Mucosa of stomach (tissue), 1 donor: Measurements from ENCODE around the gene TTLL11.
"Not testable (repeated sequence)": the region's sequence is repeated elsewhere in the genome, so short reads cannot be mapped to it uniquely, and the experiment has no call there.

Source experiments
- H3K27me3 ChIP-seq: one replicate; pipeline ENCODE4 v1.7.0; 2013; ENCODE audit warnings: mild to moderate bottlenecking, low read length; ENCODE audit not compliant: control insufficient read depth, insufficient read depth
- H3K36me3 ChIP-seq: one replicate; pipeline ENCODE4 v1.7.0; 2013; ENCODE audit warnings: low read length; ENCODE audit not compliant: control insufficient read depth, insufficient read depth
- H3K4me1 ChIP-seq: one replicate; pipeline ENCODE4 v1.7.0; 2013; ENCODE audit warnings: mild to moderate bottlenecking, low read length; ENCODE audit not compliant: control insufficient read depth, insufficient read depth
- H3K4me3 ChIP-seq: one replicate; pipeline ENCODE4 v1.7.0; 2013; ENCODE audit warnings: low read length
- H3K9ac ChIP-seq: one replicate; pipeline ENCODE4 v1.7.0; 2013; ENCODE audit warnings: mild to moderate bottlenecking, low read length, moderate library complexity
- H3K9me3 ChIP-seq: one replicate; pipeline ENCODE4 v1.7.0; 2013; ENCODE audit warnings: mild to moderate bottlenecking, low read length, moderate library complexity; ENCODE audit not compliant: control insufficient read depth
- donor health status: Pancreatic carcinoma.

The TTLL11 gene

DNA sequence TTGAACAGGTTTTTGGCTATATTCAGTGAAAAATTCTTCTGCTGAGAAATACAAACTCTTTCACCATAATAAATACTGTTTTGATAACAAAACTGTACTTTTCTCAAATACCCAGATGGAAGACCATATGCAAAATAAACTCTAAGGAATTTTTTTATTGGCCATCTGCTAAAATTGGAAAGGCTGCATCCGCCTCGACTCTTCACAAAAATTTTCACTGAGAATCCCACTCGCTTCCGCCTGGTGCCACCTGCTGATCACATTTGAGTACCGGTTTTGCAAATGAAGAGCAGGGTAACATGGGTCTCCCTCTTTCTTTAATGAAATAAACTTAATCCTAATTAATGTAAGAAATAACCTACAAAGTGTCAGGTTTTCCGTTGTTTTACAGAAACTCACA is 76.4 kb downstream of the TTLL11 start:
- Histone ChIP-seq H3K36me3 (no peaks in the 10 kb centered on the region), H3K4me3 (no peak overlapping the region), H3K27me3 (no peaks in the 10 kb centered on the region), H3K9me3 (no peaks in the 10 kb centered on the region), H3K9ac (no peak overlapping the region), H3K4me1 (no peaks in the 10 kb centered on the region)

DNA sequence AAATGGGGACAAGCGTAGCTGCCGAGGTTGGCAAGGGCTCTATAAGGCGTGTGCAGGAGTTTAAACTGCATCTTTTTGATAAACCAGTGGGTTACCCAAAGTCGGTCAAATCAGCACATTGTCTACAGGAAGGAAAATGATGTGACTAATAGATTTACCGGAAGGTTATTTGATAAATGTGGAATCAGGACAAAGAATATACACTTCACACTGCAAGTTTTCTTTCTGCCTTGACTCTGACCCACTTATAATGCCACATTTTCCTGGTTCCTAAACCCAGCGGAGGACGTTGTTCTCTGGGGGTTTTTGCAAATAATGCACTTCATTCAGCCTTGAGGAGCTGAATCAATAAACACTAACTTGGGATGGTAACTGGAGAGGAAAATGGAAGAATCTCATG is 76.8 kb downstream of the TTLL11 start:
- Histone ChIP-seq H3K36me3 (no peaks in the 10 kb centered on the region), H3K9me3 (no peaks in the 10 kb centered on the region), H3K4me3 (no peak overlapping the region), H3K9ac (no peak overlapping the region), H3K4me1 (no peaks in the 10 kb centered on the region), H3K27me3 (no peaks in the 10 kb centered on the region)

DNA sequence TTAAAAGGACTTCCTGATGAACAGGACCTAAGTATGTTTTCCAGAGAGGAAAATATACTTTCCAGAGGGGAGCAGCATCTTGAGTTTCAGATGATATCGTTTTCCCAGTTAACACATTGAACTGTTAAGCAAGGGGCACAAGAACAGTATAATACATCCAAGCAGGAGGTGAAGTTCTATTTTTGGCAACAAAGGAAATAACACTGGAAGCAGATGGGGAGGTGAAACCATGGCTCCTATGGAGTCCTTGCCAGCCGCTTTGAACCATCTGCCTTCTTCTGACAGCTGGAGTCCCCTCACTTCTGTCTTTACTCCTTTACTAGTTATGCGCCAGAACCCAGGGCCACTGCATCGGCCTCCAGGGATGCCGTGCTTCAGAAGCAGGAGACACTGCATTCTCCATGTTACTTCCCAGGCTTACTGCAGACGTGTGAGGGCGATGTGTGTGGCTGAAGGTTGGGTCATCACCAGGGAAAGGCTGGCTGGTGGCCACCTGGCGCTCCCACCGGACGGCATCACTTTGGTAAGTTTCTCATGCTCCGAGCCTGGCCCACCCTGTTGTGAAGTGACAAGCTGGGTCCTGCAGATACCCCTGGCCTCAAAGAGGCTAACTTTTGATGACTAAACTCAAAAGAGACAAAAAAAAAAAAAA is 77.8 kb downstream of the TTLL11 start:
- no peaks in the 10 kb centered on the region for H3K9me3 ChIP-seq
- no peak overlapping the region for H3K9ac ChIP-seq
- no peak overlapping the region for H3K4me3 ChIP-seq
- no peaks in the 10 kb centered on the region for H3K4me1 ChIP-seq
- H3K27me3 ChIP-seq, result no peaks in the 10 kb centered on the region
- no peaks in the 10 kb centered on the region for H3K36me3 ChIP-seq

DNA sequence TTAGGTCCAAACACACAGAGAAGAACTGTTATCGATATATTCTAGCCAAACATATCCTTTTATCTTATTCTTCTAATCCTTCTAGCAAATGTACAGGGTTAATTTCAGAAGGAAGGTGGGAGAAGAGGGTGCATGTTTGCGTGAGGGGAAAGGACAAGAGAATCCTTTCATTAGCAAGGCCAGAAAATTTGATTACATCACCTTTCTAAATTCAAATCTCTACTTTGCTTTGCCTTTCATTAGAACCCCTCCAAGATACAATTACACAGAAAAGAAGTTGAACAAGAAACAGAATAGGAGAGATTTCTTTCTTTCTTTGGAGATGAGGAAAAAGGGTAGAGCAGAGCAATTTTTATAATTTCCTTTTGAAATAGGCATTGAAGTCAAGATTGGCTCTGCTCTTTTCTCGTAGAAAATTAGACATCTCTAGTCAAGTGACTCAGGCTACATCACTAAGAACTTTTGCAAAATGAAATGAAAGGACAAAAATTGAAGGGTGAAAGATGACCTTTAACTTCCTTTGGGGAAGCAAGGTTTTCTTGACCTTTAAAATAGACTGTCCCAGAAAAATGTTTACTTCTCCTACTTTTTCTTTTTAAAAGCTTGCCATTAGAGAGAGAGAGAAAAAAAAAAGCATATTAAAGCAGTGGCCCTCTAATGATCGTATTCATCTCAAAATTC is 81.2 kb downstream of the TTLL11 start:
- no peak overlapping the region for H3K9ac ChIP-seq
- H3K36me3 ChIP-seq, result no peaks in the 10 kb centered on the region
- H3K9me3 ChIP-seq, result no peaks in the 10 kb centered on the region
- no peaks in the 10 kb centered on the region for H3K4me1 ChIP-seq
- H3K4me3 ChIP-seq, result no peak overlapping the region
- H3K27me3 ChIP-seq, result no peaks in the 10 kb centered on the region

DNA sequence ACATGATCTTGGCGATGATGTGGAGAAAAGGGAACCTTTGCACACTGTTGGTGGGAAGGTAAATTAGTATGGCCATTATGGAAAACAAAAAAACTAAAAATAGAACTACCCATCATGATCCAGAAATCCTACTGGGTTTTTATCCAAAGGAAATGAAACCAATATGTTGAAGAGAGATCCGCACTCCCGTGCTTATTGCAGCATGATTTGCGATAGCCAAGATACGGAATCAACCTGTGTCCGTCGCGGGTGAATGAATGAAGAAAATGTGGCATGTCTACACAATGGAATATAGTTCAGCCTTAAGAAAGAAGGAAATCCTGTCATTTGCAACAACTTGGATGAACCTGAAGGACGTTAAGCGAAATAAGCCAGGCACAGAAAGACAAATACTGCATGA is 84.5 kb downstream of the TTLL11 start:
- Histone ChIP-seq H3K36me3 (no peaks in the 10 kb centered on the region), H3K4me3 (no peak overlapping the region), H3K9me3 (no peaks in the 10 kb centered on the region), H3K4me1 (no peaks in the 10 kb centered on the region), H3K9ac (no peak overlapping the region), H3K27me3 (no peaks in the 10 kb centered on the region)

DNA sequence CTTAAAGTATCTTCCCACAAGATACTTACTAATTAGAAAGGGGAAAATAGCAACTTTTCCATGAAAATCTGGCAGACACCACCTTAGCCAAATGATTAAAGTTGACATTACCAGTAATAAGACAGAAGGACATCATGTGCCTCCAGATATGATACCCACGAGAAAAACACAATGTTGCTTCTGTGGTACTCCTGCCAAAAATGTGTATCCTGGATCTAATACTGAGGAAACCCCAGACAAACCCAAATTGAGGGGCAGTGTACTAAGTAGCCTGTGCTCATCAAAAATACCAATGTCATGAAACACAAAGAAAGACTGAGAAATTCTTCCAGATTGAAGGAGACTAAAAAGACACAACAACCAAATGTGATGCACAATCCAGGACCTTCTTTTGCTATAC is 85.3 kb downstream of the TTLL11 start:
- H3K9me3 ChIP-seq, result no peaks in the 10 kb centered on the region
- H3K4me3 ChIP-seq, result no peak overlapping the region
- H3K36me3 ChIP-seq, result no peaks in the 10 kb centered on the region
- H3K27me3 ChIP-seq, result no peaks in the 10 kb centered on the region
- H3K4me1 ChIP-seq, result no peaks in the 10 kb centered on the region
- H3K9ac ChIP-seq, result no peak overlapping the region

GRCh38 chr9:122005597-122005996 is 87.5 kb downstream of the TTLL11 start:
- no peaks in the 10 kb centered on the region for H3K9me3 ChIP-seq

DNA sequence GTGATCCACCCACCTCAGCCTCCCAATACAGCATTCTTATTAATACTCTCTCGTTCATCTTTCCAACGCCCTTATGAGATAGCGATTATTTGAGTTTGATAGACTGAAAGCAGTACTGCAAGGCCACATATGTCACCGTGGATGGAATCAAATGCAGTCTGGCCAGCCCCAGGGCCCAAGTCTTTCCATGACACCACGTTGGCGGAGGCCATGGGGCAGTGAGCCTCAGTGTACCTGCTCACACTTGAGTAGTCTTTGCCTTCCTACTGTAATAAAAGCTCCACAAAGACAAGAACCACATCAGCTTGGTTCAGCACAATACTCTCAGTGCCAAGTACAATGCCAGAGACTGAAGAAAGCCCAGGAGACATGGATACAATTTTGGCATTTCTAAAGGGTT is 88.5 kb downstream of the TTLL11 start:
- no peak overlapping the region for H3K9ac ChIP-seq
- no peaks in the 10 kb centered on the region for H3K4me1 ChIP-seq
- no peaks in the 10 kb centered on the region for H3K9me3 ChIP-seq
- H3K27me3 ChIP-seq, result no peaks in the 10 kb centered on the region
- no peak overlapping the region for H3K4me3 ChIP-seq
- no peaks in the 10 kb centered on the region for H3K36me3 ChIP-seq

More at GRCh38 chr9:122005597-122005996, 87.5 kb downstream of the TTLL11 start:
- H3K9ac ChIP-seq, result no peak overlapping the region
- H3K27me3 ChIP-seq, result no peaks in the 10 kb centered on the region
- H3K4me1 ChIP-seq, result no peaks in the 10 kb centered on the region
- no peaks in the 10 kb centered on the region for H3K36me3 ChIP-seq
- no peak overlapping the region for H3K4me3 ChIP-seq

GRCh38 chr9:122001491-122002201 is 91.5 kb downstream of the TTLL11 start:
- Histone ChIP-seq H3K9ac (no peak overlapping the region), H3K36me3 (no peaks in the 10 kb centered on the region), H3K9me3 (no peaks in the 10 kb centered on the region), H3K27me3 (no peaks in the 10 kb centered on the region), H3K4me1 (no peaks in the 10 kb centered on the region), H3K4me3 (no peak overlapping the region)

DNA sequence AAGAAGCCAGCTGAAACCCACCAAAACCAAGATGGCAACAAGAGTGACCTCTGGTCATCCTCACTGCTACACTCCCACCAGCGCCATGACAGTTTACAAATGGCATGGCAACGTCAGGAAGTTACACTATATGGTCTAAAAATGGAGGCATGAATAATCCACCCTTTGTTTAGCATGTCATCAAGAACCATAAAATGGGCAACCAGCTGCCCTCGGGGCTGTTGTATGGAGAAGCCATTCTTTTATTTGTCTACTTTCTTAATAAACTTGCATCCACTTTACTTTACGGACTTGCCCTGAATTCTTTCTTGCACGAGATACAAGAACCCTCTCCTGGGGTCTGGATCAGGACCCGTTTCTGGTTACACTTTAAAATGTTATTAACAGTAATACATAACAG is 92.6 kb downstream of the TTLL11 start:
- H3K9me3 ChIP-seq, H3K9ac ChIP-seq, H3K27me3 ChIP-seq, H3K4me1 ChIP-seq, H3K4me3 ChIP-seq, H3K36me3 ChIP-seq: not testable (repeated sequence)

- no peaks in the 10 kb centered on the region for H3K36me3 ChIP-seq
- no peaks in the 10 kb centered on the region for H3K4me1 ChIP-seq
Observed at GRCh38 chr9:121999556-121999955, 93.6 kb downstream of the TTLL11 start.

GRCh38 chr9:121998513-121999049 is 94.5 kb downstream of the TTLL11 start:
- no peaks in the 10 kb centered on the region for H3K4me1 ChIP-seq
- H3K27me3 ChIP-seq, result no peaks in the 10 kb centered on the region
- H3K9ac ChIP-seq, result no peak overlapping the region
- H3K9me3 ChIP-seq, result no peaks in the 10 kb centered on the region
- H3K4me3 ChIP-seq, result no peak overlapping the region
- no peaks in the 10 kb centered on the region for H3K36me3 ChIP-seq

More at GRCh38 chr9:121999556-121999955, 93.6 kb downstream of the TTLL11 start:
- no peak overlapping the region for H3K4me3 ChIP-seq
- no peaks in the 10 kb centered on the region for H3K27me3 ChIP-seq
- no peaks in the 10 kb centered on the region for H3K9me3 ChIP-seq
- no peak overlapping the region for H3K9ac ChIP-seq
